NT2/D1 (cell line): ENCODE results near the gene SLC7A9.

Experiments
- DNase-seq: peaks from one replicate; pipeline ENCODE4 v3.0.0-alpha.2; 2011; ENCODE audit warnings: low read depth, low spot score
- H3K27me3 ChIP-seq: 2 replicates; pipeline ENCODE4 v1.6.0; 2011; ENCODE audit warnings: mild to moderate bottlenecking; ENCODE audit not compliant: insufficient read length, insufficient read depth
- H3K36me3 ChIP-seq: 2 replicates; pipeline ENCODE4 v1.6.1; 2011; ENCODE audit warnings: mild to moderate bottlenecking, low read length, mixed read lengths; ENCODE audit not compliant: insufficient read depth, insufficient read length
- H3K4me1 ChIP-seq: 2 replicates; pipeline ENCODE4 v1.5.1; 2011; ENCODE audit not compliant: insufficient read depth, insufficient read length
- H3K4me3 ChIP-seq: 2 replicates; pipeline ENCODE4 v1.5.1; 2011; ENCODE audit warnings: low read depth; ENCODE audit not compliant: insufficient read length
- H3K9ac ChIP-seq: 2 replicates; pipeline ENCODE4 v1.6.0; 2011; ENCODE audit warnings: low read depth; ENCODE audit not compliant: insufficient read length
- H3K9me3 ChIP-seq: 2 replicates; pipeline ENCODE4 v1.5.1; 2011; ENCODE audit warnings: mild to moderate bottlenecking, low read length; ENCODE audit not compliant: insufficient read depth
- SUZ12 ChIP-seq: IDR thresholded peaks from 2 replicates; pipeline ENCODE4 v1.6.1; 2011; ENCODE audit not compliant: insufficient read length, insufficient read depth; ENCODE audit errors: extremely low read depth
- YY1 ChIP-seq: IDR thresholded peaks from 2 replicates; pipeline ENCODE4 v1.6.1; 2011; ENCODE audit not compliant: insufficient read length, insufficient read depth
- ZNF274 ChIP-seq: IDR thresholded peaks from 2 replicates; pipeline ENCODE4 v1.6.1; 2011; ENCODE audit warnings: mild to moderate bottlenecking, low read depth, low read length

SLC7A9 gene

GRCh38 chr19:32814624-32815023 is 54.9 kb downstream of the SLC7A9 start:
- no peak for TF ChIP-seq SUZ12
- TF ChIP-seq YY1, result no peak
- no peak for TF ChIP-seq ZNF274
- no peaks in the 10 kb centered on the region for H3K9me3 ChIP-seq
- DNase-seq, result no peak
- H3K36me3 ChIP-seq, result peaks cover 77% of the 10 kb centered on the region
- peaks cover 5% of the 10 kb centered on the region for H3K4me1 ChIP-seq
- H3K4me3 ChIP-seq, result no peak overlapping the region
- H3K9ac ChIP-seq, result no peak overlapping the region
- no peaks in the 10 kb centered on the region for H3K27me3 ChIP-seq

DNA sequence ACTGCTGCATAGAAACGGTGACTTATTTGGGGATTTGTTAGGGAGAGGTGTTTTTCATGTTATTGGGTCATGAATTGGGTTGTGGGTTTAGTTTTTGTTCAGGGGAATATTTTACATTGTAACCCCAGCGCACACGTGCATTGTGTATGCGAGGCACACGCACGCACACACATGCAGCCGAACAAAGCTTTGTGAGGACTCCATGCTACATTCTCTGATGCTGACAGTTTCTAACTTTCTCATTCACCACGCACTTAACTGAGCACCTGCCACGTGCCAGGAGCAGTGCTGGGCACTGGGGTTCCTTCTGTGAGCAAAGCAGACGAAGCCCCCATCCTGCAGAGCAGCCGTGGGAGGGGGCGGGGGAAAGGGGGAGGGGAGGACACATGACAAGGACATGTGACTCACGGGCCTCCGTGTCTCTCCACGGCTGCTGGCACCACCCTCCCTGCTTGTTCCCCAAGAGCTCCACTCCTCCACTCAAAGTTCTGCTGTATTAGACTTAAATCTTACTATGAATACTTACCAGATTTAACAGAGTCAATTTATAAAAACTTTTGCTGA is 55.6 kb downstream of the SLC7A9 start:
- Histone ChIP-seq H3K9ac (no peak overlapping the region), H3K9me3 (no peaks in the 10 kb centered on the region), H3K4me3 (no peak overlapping the region), H3K4me1 (peaks cover 5% of the 10 kb centered on the region), H3K36me3 (peaks cover 78% of the 10 kb centered on the region), H3K27me3 (no peaks in the 10 kb centered on the region)
- no peak for TF ChIP-seq YY1
- TF ChIP-seq ZNF274, result no peak
- TF ChIP-seq SUZ12, result no peak
- no peak for DNase-seq

GRCh38 chr19:32812571-32812970 is 57.0 kb downstream of the SLC7A9 start:
- peaks cover 72% of the 10 kb centered on the region for H3K36me3 ChIP-seq
- H3K4me3 ChIP-seq, result no peak overlapping the region

DNA sequence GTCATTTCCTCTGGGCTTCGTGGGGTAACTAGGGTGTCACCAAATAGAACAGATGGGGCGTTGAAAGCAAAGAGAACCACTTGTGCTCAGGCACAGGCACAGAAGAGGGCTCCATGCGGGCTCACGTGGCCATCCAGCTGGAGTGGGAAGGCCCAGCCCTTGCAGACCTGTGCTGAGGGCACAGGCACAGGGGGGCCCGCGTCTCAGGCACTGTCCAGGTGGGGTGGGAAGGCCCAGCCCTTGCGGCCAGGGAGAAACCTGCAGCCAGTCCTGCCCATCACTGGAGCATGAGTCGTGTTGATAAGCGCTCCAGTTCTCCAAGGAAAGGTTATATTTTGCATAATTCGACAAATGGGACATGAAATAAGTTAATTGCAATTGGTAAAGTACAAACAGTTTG is 57.5 kb downstream of the SLC7A9 start:
- H3K4me3 ChIP-seq, result no peak overlapping the region
- H3K27me3 ChIP-seq, result no peaks in the 10 kb centered on the region
- H3K9me3 ChIP-seq, result no peaks in the 10 kb centered on the region
- TF ChIP-seq YY1 (no peak), ZNF274 (no peak), SUZ12 (no peak)
- no peak for DNase-seq
- H3K36me3 ChIP-seq, result peaks cover 71% of the 10 kb centered on the region
- no peak overlapping the region for H3K9ac ChIP-seq
- peaks cover under 1% of the 10 kb centered on the region for H3K4me1 ChIP-seq

More at GRCh38 chr19:32812571-32812970, 57.0 kb downstream of the SLC7A9 start:
- H3K9me3 ChIP-seq, result no peaks in the 10 kb centered on the region
- H3K4me1 ChIP-seq, result peaks cover 5% of the 10 kb centered on the region
- TF ChIP-seq YY1 (no peak), SUZ12 (no peak), ZNF274 (no peak)
- no peaks in the 10 kb centered on the region for H3K27me3 ChIP-seq
- DNase-seq, result no peak
- H3K9ac ChIP-seq, result no peak overlapping the region

GRCh38 chr19:32811151-32811550 is 58.4 kb downstream of the SLC7A9 start:
- TF ChIP-seq ZNF274 (no peak), SUZ12 (no peak), YY1 (no peak)
- H3K36me3 ChIP-seq, result peaks cover 72% of the 10 kb centered on the region
- DNase-seq, result no peak
- no peak overlapping the region for H3K9ac ChIP-seq
- H3K27me3 ChIP-seq, result no peaks in the 10 kb centered on the region
- no peaks in the 10 kb centered on the region for H3K4me1 ChIP-seq
- H3K4me3 ChIP-seq, result no peak overlapping the region
- no peaks in the 10 kb centered on the region for H3K9me3 ChIP-seq

DNA sequence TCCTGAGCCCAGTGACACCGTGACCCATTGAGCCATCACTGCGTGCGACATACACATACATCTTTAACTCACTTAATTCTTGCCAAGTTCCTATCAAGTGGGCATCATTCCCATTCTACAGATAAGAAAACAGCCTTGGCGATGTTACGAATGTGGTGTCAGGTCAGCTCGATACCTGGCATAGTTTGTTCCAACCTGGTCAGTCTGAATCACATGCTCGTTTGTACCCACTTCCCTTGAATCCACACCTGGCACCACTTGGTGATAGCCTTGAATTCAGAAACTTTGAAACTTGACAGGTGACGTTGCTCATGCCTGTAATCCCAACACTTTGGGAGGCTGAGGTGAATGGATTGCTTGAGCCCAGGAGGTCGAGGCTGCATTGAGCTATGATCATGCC is 59.1 kb downstream of the SLC7A9 start:
- no peaks in the 10 kb centered on the region for H3K9me3 ChIP-seq
- no peaks in the 10 kb centered on the region for H3K27me3 ChIP-seq
- H3K4me1 ChIP-seq, result no peaks in the 10 kb centered on the region
- TF ChIP-seq SUZ12 (no peak), ZNF274 (no peak), YY1 (no peak)
- DNase-seq, result no peak
- no peak overlapping the region for H3K4me3 ChIP-seq
- peaks cover 75% of the 10 kb centered on the region for H3K36me3 ChIP-seq
- no peak overlapping the region for H3K9ac ChIP-seq

DNA sequence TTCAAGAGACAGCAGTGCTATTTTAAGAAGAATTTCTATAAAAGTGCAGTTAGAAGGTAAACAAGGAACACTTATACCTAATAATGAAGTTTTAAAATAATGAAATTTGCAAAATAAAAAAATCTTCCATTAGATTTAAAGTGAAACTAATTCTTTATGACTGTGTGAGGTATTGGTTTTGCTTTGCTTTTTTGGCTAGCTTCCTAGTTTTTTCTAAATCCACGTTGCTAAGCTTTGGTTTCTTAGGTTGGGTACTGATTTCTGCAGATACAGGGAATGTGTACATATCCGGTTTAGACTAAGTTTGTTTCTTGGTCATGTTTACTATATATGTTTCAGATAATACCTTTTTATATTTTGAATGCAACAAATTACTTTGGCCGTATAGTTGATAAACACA is 59.8 kb downstream of the SLC7A9 start:
- no peak for DNase-seq

More for the DNA sequence above, 59.8 kb downstream of the SLC7A9 start:
- Histone ChIP-seq H3K36me3 (peaks cover 68% of the 10 kb centered on the region), H3K27me3 (no peaks in the 10 kb centered on the region), H3K4me3 (no peak overlapping the region), H3K9ac (no peak overlapping the region), H3K4me1 (no peaks in the 10 kb centered on the region), H3K9me3 (no peaks in the 10 kb centered on the region)
- TF ChIP-seq YY1 (no peak), SUZ12 (no peak), ZNF274 (no peak)
